HUDEP-2 (cell line): ENCODE measurements around the gene DDX42.

Experiments used
- DNase-seq, 76 experiments: peaks; one replicate each; lab custom pipeline; 2025; ENCODE audit not compliant: unreplicated experiment in 76 of 76; lab: John Stamatoyannopoulos, UW

The DDX42 gene

DNA sequence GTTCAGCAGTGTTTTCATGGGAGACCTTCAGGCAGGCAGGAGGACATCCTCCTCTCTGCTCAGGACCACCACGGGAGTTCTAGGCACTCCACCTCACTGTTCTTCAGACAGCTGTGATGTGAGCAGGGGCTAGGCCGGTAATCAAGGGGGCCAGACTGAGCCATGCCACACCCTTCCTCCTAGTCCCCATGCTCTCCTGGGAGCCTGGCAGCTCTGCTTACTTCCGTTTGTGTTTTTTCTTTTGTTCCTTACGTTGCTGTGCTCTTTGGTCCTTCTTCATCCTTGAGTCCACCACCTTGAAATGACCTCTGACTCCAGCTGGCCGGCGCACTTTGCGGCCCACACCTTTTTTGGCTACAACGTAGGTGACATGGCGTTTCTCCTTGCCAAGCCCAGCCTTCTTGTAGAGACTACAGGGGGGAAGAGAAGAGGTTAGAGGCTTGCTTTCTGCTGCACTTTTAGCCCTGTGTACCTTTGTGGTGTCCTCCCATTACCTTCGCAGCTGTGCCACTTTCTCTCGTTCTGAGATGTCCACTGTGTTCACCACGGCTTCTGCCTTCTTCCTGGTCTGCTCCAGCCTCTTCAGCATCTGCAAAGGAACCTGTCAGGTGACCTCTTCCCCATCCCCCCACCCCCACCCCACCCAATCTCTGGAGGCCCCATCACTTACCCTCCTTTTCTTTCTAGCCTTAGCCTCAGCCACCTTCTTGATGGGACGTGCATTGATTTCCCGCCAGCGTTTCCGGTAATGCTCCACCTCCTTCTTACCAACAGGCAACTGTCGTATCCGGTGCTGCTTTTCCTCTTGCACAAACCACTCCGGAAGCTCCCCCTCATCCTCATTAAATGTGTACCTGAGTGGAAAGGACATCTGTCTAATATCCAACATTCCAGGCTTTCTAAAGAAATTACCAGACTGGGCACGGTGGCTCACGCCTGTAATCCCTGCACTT lies 45.9 kb downstream of the DDX42 start:
- no peak for DNase-seq

DNA sequence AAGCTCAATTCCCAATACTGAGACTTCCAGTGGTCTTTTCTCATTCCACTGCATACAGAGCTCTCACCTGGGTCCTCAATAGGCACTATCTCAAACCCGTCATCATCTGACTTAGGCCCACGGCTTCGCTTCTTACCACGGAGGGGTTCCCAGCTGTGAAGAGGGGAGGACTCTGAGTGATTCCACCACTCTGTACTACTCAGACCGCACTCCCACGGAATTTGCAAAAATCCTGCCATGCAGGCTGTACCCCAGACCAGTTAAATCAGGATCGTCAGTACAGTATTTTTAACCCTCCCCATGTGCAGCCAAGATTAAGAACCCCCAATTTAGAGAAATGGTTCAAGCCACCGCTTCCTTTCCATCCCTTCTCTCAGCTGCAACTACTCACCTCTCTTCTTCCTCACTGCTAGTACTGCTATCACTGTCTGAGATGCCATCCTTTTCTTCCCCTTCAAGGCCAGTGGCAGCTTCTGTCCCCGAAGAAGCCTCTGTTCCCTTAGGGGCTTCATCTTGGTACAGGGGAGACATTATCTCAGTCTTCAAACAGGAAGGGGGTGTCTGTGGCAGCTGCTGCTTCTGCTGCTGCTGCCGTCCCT lies 47.1 kb downstream of the DDX42 start:
- DNase-seq, result no peak

DNA sequence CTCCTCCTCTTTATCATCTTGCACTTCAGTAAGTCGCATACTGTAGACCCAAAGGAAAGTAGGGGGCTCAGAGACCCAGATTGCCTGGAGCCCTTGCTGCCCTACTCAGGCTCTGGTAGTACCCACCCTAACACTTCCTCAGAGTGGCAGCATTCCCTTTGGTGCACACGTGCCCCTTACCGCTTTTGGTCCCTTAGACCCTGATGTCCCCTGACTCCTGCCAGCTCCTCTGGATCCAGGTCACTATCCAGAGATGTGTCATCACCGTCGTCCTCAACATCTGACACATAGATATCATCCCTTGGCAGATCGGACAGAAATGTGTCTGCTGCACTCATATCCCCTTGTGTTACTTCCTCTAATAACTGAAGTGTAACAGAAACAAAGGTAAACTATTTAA lies 47.8 kb downstream of the DDX42 start:
- DNase-seq, result no peak

DNA sequence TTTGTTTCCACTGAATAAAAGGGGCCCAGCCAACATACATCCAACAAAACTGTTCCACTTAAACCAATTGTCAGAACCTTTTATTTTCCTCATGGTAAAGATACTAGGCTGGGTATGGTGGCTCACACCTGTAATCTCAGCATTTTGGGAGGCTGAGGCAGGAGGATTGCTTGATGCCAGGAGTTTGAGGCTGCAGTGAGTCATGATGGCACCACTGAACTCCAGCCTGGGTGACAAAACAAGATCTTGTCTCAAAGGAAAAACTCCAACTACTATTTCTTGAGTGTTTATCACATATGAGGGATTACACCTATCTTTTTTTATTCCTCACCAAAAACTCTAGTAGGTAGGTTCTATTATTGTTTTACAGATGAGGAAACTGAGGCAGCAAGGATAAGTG lies 48.6 kb downstream of the DDX42 start:
- no peak for DNase-seq

DNA sequence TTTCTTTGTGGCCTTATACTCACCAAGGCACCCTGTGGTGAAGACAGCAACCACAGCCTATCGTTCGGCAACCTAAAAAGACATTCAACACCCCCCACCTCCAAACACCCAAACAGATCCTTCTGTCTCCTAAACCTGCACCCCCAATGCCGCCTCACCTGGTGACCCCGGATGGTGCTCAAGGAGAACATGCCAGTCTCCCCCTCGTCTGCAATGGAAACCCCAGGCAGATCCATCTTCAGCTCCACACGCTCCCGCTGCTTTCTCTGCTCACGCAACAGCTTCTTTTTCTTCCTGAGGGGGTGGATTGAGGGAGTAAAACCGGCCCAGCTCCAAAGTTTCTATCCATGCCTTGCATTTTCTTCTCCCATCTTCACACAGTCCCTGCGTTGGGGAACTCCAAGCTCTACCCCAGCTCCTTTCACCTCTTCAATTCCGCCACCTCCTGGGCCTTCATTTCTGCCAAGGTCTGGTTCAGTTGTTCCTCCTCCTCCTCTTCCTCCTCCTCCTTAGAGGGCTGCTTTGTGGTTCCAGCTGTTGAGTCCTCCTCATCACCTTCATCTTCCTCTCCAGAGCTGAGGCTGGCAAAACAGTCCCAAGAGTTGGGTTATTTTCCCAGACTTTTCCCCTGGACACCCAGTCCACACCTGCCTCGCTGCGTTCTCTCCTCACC lies 49.8 kb downstream of the DDX42 start:
- DNase-seq, result no peak

DNA sequence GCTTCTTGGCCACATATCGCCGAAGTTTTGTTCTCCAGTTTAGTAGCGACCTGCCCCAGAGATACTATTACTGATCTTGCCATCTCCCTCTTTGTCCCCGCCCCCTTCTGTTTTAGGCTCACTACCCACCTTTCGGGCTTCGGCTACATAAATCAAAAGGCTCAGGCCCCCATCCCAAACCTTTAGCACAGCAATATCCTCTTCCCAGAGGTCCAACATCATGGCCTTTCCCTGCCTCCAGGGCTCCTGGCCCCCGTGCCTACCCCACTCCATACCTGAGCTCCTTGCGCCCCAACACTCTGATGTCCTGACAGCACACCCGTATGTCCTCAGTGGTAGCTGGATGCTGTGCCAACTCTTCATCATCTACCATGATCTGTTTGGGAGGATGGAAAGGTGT lies 50.4 kb downstream of the DDX42 start:
- DNase-seq, result no peak

DNA sequence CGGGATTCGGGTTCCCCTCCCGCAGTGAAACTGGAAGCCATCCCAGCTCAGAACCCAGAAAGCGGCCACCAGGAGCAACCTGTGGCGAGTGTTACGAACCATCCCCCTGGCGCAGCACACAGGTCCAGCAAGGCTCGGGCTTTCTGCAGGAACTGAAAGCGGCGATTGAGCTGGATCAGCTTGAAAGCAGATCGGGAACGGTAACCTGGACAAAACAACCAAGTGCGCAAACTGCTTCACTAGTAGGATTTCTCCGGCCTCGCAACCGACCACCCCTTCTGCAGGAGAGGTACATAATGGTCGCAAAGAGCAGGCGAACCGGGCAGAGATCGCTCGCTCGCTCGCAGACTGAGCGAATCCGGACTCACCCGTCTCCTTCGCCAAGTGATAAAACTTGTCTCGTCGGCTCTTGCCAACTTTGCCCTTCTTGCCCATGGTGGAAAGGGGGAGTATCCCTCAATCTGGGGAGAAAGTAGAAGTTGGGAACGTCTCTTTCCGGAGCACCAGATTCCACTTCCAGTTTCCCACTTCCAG lies 52.6 kb downstream of the DDX42 start:
- DNase-seq, result peak in 7 of 76 experiments; percentile 26 to 77 (median 61)

DNA sequence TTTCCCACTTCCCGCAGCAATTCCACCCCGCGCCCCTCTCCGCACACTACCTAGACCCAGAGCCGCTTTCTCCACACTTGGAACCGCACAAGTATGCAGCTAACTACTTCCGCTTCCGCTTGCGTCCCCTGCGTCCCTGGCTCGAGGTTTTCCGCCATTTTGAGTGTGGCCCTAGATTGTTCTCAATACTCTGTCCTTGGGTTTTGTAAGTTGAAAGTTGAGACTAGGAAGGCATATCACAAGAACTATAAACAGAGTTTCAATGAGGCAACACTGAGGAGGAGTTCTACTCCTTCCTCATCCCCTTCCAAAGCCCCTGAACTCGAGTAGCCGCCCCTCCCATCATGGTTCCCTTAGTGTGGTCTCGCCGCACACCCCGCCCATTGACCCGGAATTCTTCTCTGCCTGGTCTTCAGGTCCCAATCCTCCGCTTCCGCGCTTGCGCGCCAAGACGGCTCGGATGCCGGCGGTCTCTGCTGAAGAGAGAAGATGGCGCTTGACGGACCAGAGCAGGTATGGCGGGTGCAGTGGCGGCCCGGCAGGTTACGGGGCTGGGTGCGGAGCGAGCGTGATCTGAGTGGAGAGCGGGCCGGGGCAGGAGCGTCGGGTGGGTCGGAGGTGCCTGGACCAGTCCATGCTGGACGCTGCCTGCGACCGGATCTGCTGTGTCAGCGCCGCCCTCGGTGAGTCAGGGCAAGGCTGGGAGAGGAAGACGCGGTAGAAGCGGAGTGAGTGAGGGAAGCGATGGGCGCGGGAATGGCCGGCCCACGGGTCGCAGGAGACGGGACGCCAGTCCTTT lies 53.2 kb downstream of the DDX42 start, which contains the start of the genes FTSJ3 and PSMC5:
FTSJ3 (minus strand) TSS at position 662 of the 799 bp plus-strand sequence. CDS start 761 bp downstream, outside the sequence.
PSMC5 (plus strand) TSS at position 430 of the 799 bp plus-strand sequence; CDS start at position 490, 60 bp downstream.
- peak in 75 of 76 experiments; percentile 47 to 98 (median 88) for DNase-seq

DNA sequence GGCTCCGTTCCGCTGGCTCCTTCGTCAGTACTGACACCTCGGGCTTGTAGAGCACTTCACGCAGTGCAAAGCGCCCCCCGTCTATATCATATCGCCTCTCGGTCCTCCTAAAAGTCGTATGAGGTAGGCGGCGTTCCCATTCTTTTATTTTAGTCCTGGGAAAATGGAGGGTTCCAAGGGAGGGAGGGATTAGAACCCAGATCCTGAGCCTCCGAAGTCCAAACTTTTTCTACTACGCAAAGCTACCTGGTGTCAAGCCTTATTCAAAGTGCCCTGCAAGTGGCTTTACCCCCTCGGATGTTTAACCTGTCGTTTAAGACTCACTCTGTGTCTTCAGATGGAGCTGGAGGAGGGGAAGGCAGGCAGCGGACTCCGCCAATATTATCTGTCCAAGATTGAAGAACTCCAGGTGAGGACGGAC lies 53.8 kb downstream of the DDX42 start:
- no peak for DNase-seq

DNA sequence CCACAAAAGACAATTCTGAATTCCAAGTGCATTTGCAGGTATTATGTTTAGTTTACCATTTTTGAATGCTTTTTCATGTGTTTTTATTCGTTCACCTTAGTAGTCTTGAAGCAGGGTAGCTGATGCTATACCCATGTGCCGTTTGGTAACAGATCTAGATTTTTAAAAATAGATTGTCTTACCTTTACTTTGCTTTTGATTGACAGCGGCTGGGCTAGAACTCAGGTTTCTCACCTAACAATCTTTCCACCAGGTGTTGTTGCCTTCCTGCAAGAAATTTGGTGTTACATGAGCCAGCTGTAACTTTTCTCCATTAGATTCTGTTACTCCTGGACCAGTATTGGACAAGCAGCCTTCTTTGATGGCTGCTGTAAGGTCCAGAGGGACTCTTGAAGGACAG lies 55.0 kb downstream of the DDX42 start:
- no peak for DNase-seq

DNA sequence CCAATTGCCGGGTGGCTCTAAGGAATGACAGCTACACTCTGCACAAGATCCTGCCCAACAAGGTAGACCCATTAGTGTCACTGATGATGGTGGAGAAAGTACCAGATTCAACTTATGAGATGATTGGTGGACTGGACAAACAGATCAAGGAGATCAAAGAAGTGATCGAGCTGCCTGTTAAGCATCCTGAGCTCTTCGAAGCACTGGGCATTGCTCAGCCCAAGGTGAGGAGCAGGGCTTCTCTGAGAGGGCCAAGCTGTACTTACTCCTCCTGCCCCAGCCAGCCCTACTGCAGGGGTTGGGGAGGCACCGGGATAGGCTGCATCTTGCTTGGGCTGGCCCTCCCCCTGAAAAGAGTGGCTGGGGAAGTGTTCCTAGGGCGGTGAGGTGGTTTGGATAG lies 56.3 kb downstream of the DDX42 start:
- DNase-seq, result no peak

DNA sequence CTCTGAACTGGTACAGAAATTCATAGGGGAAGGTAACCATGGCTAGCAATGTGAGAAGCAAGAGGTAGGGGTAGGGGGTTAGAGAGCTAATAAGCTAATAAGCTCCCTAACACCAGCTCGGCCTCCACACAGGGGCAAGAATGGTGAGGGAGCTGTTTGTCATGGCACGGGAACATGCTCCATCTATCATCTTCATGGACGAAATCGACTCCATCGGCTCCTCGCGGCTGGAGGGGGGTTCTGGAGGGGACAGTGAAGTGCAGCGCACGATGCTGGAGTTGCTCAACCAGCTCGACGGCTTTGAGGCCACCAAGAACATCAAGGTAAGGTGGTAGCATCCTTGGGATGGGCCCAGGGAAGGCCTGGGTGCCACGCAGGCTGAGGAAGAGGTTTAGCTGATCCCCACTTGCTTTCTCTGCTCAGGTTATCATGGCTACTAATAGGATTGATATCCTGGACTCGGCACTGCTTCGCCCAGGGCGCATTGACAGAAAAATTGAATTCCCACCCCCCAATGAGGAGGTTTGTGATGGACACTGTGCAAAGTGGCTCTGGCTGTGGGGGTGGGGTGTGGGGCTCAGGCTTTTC lies 57.0 kb downstream of the DDX42 start:
- no peak for DNase-seq

DNA sequence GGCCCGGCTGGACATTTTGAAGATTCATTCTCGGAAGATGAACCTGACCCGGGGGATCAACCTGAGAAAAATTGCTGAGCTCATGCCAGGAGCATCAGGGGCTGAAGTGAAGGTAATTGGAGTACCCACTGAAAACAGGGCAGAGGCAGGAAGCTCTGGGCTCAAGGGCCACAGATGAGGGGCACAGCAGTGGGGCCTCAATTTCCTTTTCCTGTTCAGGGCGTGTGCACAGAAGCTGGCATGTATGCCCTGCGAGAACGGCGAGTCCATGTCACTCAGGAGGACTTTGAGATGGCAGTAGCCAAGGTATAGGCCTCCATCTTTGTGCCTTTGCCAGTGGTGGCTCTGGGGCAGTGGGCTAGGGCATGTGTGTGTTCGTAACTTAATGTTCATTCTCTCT lies 57.5 kb downstream of the DDX42 start:
- no peak for DNase-seq

DNA sequence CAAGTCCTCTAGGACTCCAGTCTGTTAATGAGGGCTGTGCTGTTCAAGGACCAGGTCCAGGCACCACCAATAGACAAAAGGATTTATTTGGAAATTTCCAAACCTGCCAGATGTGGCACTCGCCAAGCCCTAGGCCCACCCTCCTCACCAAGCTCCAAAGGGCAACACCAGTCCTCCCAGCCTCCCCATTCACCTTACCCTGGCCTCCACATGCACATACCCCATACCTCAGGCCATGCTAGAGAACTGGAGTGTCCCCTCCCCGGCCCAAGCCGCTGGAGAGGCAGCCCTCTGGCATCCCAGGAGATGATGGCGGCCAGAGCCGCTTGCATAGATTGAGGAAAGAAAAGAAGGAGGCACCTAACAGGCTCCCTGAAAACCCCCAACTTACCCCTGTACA lies 58.0 kb downstream of the DDX42 start:
- DNase-seq, result no peak

DNA sequence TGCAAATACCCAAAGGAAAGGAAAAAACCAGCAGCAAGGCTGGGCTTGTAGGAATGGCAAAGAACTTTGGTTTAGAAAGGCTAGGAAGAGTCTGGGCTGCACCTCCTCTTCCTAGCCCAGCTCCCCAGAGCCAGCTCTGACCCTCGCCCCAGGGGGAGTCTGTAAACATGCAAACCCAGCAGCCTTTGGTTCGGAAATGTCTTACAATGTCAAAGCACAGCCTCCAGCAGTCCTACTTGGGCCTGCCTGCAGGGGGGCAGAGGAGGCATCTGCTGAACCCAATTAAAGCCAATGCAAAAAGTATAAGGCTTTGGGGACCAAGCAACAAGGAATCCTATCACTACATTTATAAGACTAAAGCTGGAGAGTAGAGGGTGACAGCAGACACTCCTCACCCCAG lies 58.5 kb downstream of the DDX42 start:
- no peak for DNase-seq

DNA sequence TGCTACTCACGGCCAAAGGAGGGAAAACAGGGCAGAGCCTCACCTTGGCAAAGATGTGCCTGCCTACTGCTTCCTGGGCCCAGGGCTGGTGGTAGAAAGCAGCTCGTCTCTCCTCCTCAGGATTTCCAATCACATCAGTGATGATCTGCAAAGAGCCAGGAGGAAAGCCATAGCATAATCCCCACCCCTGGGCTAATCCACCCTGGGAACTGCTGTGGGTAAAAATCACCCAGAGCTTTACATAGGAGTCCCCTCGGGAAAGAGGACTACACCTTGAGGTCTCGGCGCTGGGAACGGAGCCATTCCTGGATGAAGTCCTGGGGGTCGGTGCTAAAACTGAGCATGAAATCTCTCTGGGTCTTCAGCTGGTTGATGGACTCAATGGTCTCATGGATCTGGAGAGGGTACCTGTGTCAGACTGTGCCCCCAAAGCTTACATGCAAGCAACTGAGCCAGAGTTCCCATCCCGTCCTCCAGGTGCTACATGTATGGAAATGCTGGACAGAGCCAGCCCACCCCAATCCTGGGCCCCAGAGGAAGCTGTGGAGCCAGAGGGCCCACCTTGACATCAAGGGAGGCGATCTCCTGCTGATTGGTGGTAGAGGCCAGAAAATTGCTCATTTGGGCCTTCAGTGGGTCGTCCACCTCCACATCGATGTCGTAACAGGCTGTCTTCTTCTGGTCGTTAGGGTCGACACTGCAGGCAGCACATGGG lies 59.2 kb downstream of the DDX42 start:
- no peak for DNase-seq

DNA sequence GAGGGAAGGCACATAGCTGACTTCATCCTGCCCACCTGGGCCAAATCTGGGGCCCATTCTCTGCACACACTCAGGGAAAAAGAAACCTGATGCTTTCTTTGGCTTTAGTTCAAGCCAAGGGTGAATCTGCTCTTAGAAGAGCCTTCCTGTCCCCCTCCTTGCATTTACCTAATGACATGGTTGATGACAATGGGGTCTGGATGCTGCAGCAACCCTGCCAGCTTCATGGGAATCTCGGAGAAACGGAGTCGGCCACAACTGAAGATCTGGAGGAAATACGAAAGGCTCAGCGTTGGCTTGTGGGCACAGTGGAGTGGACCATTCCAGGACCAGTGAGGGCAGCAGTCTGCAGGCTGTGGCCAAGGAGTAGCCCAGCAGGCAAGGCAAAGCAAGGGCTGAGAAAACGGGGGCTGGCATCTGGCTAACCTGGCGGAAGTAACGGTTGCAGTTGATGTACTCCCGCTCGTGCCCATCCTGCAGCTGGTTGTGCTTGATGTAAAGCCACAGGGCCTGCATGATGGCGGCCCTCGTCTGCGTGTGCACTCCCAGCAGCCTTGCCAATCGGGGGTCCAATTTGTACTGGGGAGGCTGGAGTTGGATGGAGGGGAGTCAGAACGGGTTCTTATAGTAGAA lies 59.9 kb downstream of the DDX42 start:
- DNase-seq, result no peak

DNA sequence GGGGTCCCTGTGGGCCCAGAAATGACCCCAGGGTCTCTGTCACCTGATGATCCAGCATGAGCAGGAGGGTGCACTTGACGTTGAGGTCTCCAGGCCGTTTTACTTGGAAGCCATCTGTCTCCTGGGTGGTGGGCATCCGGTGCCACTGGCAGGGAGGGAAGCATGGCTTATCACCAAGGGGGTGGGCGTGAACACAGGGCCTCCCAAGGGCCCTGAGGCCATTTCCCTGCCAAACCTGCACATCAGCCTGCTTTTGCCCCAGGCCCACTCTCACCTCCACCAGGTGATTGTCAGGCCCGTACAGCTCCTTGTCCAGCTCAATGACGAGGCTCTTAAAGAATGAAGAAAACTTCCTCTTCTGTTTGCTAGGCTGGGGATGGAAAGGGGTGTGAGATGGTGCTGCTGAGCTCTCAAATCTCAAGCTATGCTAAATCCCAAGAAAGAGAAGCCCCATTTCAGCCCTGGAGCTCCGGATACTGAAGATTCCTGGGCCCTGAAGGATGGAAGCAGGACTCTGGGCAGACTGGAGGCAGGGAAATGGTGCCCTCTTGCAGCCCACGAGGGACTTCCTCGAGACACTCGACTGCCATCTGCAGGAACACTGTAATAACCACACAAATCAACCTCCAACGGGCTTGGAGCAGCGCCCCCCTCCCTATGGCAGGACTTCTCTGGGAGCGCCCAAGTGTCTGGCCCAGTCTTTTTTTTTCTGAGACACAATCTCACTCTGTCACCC lies 60.6 kb downstream of the DDX42 start:
- DNase-seq, result peak in 66 of 76 experiments; percentile 9 to 76 (median 38)
